DMS 273 (cell line): ENCODE results near the gene TMCO4.
"Not testable (repeated sequence)": the region's sequence is repeated elsewhere in the genome, so short reads cannot be mapped to it uniquely, and the experiment has no call there.

Experiments
- DNase-seq: peaks from one replicate; lab custom pipeline; 2025; ENCODE audit not compliant: unreplicated experiment; lab: John Stamatoyannopoulos, UW

Gene TMCO4

GRCh38 chr1:19799230-19800075, at the start of gene TMCO4:
TMCO4 (minus strand) TSS chr1:19799916; CDS start chr1:19780758, 19,158 bp downstream.
- peak; percentile 72 for DNase-seq

- not testable (repeated sequence) for DNase-seq
These were observed 49.6 kb upstream of the TMCO4 start for GRCh38 chr1:19849307-19849706.

GRCh38 chr1:19847334-19847733, 47.6 kb upstream of the TMCO4 start:
- not testable (repeated sequence) for DNase-seq

- DNase-seq, result no peak
These were observed 46.6 kb upstream of the TMCO4 start for GRCh38 chr1:19846338-19846737.

GRCh38 chr1:19845555-19845954, 45.8 kb upstream of the TMCO4 start:
- no peak for DNase-seq

GRCh38 chr1:19844731-19845495, 45.2 kb upstream of the TMCO4 start:
- DNase-seq, result no peak

GRCh38 chr1:19840228-19840627, 40.5 kb upstream of the TMCO4 start:
- no peak for DNase-seq

- DNase-seq, result no peak
These were observed 38.1 kb upstream of the TMCO4 start for GRCh38 chr1:19837866-19838265.

GRCh38 chr1:19835578-19835977, 35.9 kb upstream of the TMCO4 start:
- no peak for DNase-seq

- no peak for DNase-seq
These were observed 31.7 kb upstream of the TMCO4 start for GRCh38 chr1:19831441-19831840.

GRCh38 chr1:19828546-19828945, 28.8 kb upstream of the TMCO4 start:
- DNase-seq, result no peak

GRCh38 chr1:19825298-19825697, 25.6 kb upstream of the TMCO4 start:
- DNase-seq, result peak; percentile 47

- DNase-seq, result no peak
These were observed 24.8 kb upstream of the TMCO4 start for GRCh38 chr1:19824541-19824940.

- no peak for DNase-seq
These were observed 24.3 kb upstream of the TMCO4 start for GRCh38 chr1:19824036-19824435.

- DNase-seq, result no peak
These were observed 20.0 kb upstream of the TMCO4 start for GRCh38 chr1:19819701-19820100.

- DNase-seq, result no peak
These were observed 18.6 kb upstream of the TMCO4 start for GRCh38 chr1:19818324-19818723.

GRCh38 chr1:19817160-19817559, 17.4 kb upstream of the TMCO4 start:
- no peak for DNase-seq

GRCh38 chr1:19816737-19817086, 17.0 kb upstream of the TMCO4 start:
- DNase-seq, result not testable (repeated sequence)

GRCh38 chr1:19815801-19816736, 16.4 kb upstream of the TMCO4 start:
- peak; percentile 51 for DNase-seq

GRCh38 chr1:19814681-19815503, 15.2 kb upstream of the TMCO4 start, which contains the start of gene RNF186:
RNF186 (minus strand) TSS chr1:19815283; CDS start chr1:19815101, 182 bp downstream.
- DNase-seq, result peak; percentile 75
